ENCODE data around the gene CNTF.
"Not testable (repeated sequence)": the region's sequence is repeated elsewhere in the genome, so short reads cannot be mapped to it uniquely, and the experiment has no call there.

Gene CNTF, protein sequence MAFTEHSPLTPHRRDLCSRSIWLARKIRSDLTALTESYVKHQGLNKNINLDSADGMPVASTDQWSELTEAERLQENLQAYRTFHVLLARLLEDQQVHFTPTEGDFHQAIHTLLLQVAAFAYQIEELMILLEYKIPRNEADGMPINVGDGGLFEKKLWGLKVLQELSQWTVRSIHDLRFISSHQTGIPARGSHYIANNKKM

DNA sequence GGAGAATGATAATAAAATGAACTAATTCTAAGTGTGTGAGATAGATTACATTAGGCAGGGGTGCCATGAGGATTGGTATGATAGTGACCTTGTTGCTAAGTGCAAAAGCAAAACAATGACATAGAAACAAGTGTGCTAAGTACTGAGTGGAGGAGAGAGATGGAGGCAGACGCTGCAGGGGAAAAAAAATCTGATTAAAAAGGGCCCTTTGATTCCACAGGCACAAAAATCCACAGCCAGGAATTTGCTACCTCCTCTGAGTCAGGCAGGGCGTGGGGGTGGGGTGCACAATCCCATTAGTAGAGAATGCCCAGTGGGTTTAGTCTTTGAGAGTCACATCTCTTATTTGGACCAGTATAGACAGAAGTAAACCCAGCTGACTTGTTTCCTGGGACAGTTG lies at the start of gene CNTF:
Gene CNTF, plus strand, starts transcription at position 322 of the 400 bp plus-strand sequence. CDS start 88 bp downstream, outside the sequence.
- no peak for DNase-seq

DNA sequence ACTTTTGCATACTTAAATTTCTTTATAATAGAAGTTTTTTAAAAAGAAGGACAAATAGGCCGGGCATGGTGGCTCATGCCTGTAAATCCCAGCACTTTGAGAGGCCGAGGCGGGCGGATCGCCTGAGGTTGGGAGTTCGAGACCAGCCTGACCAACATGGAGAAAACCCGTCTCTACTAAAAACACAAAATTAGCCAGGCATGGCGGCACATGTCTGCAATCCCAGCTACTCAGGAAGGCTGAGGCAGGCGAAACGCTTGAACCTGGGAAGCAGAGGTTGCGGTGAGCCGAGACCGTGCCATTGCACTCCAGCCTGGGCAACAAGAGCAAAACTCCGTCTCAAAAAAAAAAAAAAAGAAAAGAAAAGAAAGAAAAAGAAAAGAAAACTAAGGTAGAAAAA lies 49.6 kb upstream of the CNTF start:
- not testable (repeated sequence) for DNase-seq

DNA sequence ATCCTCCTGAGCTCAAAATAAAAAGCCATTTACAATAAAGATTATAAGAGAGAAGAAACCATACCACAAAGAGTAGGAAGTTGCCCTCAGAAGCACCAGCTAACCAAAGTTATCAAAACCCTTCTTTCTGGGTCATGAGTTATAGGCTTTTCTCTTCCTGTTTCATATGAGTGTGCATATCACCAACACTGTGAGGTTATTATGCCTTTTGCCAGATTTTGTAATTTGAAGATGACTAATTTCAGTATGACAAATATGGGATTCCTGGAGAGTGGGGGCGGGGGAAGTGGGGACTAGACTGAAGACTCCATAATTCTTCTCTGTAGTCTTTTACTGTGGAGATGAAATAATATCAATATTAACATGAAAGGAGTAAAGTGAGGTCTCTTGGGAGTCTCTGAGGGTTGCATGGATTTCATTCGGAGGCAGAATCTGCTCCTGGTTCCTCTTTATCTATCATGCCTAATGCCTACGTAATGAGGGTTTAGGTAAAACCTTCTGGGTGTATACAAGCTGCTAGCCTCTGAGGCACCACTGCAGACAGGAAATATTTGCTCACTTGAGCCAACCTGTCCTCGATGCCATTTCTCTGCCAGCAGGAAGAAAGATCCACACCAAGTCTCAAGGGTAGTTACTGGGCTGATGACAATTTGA lies 48.9 kb upstream of the CNTF start:
- peak; percentile 74 for DNase-seq

DNA sequence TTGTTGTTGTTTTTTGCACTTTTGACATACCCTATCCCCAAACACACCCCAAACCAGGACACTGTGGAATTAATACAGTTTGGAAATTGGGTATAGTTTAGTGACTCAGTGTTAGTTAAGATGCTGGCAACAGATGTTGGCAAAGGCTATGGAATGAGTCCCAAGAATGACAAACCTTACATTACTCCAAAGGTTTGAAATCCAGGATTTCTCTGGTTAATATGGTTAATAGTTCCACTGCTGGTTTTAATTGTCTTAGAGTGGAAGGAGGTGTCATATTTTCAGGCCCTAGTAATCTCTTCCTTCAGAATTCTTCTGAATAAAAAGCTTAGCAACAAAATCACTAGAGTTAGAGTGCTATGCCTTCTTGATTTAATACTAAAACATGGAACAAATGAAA lies 47.6 kb upstream of the CNTF start:
- no peak for DNase-seq

DNA sequence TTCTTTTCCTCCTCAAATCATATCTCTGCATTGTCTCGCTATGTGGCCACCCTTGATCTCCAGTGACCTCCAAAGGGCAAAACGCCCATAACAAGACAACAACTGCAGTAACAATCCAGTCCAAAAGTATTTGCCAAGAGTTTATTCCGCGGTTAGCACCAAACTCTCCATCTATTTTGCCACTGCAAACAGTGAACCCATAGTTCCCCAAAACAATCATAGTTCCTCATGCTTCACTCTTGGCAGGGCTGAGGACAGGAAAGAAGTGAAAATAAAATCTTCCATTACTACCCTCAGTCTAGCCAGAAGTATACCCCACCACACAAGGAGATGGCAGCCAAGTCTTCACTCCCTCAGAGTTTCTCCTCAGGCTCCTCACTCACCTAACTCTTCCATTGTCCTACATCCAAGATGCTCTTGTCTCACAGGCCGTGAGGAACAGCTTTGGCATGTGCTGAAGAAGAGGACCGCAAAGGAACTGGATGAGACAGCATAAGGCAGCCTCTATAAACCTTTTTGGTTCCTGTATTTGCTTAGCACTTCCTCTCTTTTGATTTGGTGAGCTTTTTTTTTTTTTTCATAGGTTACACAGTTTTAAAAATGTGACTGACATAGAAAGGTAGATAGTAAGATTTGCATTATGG lies 47.0 kb upstream of the CNTF start, which contains the start of gene LPXN:
Gene LPXN, minus strand, starts transcription at position 480 of the 644 bp plus-strand sequence. Its CDS starts 84 bp downstream, at position 396.
- peak; percentile 55 for DNase-seq

DNA sequence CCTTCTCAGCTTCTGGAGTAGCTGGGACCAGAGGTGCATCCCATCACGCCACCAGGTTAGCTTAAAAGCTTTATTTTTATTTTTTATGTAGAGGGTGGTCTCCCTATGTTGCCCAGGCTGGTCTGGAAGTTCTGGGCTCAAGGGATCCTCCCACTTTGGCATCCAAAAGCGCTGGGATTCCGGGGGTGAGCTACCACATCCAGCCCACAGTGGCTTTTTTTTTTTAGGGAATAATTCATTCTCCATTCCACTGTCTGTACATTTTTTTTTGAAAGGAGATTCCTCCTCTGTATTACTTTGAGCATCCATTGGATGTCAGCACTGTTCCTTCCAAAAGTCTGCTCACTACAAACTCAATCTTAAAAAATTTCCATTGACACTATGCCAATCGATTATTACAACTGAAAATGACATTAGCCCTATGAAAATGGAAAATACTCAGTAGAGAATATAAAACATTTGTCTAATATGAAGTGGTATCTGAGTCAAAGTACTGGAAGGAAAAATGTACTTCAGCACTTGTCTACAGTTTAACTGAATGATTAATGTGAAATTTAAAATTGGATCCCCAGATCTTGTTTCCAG lies 45.5 kb upstream of the CNTF start:
- DNase-seq = no peak

DNA sequence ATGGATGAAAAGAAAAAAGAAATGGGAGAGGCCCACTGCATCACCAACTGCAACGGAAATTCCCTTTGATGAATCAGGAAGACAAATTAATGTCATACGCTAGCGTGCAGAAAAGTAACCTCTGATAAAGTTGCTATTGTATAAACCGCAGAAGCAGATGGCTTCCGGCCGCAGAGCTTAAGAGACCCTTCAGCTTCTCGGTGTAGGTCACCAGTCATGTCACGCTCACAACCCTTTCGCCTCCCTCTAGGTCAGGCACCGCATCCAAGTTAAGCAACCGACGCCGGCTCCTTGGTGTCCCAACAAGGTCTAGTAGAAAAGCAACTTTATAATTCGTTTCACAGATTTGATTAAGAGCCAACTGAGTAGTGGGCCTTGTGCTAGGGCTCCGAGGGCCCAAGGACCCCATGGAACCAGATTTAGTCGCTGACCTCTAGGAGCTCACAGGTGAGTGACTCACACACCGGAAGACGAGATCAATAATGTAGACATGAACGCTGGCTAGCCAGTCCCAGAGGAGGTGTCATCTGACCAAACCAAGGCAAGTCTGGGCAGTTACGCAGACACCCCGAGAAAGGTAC lies 44.8 kb upstream of the CNTF start:
- peak; percentile 84 for DNase-seq

DNA sequence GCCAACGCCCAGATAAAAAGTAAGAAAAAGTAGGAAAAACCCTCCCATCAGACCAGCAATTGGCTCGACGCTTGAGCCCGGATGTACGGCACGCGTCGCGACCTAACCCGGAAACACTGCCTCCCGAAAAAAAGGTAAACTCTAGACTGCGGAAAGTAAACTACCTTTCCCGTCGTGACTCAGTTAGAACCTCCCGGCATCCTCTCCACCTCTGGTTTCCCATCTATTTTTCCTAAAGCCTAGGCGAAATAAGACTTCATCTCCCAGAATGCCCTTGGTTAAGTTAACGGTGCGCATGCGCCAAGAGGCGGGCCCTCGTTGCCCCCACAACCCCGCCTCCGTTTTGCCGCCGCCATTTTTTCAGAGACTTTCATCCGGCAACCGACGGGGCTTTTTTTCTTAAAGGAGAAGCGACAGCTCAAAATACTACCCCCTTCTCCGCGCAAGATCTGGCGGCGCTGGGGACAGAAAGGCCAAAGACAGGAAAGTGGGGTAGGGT lies 44.3 kb upstream of the CNTF start:
- DNase-seq = peak; percentile 92

DNA sequence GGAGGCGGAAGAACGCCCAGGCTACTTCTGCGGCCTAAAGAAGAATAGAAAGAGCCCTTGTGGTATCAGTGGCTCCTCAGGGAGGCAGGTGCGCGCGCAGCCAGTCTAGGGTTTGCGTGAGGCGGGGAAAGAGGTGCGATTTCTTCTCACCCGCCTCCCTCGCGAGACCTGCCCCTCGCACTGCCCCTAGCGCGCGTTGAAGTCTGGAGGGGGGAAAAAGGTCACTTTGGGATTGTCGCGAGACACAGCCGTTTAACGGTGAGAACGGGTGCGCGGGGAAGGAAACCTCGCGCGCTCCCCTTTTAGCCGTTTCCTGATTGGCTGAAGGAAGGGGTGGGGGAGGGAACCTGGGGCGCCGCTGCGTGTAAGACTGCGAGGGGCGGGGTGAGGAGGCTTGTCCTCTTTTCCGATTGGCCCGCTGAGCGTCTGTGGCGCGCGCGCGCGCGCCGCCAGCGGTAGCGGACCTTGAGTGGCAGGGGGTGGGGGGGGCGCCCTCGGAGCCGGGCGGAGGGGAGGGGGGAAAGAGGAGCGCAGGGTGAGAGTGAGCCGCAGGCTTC lies 43.8 kb upstream of the CNTF start, which contains the start of gene ZFP91:
Gene ZFP91, plus strand, starts transcription at position 429 of the 557 bp plus-strand sequence. CDS start 219 bp downstream, outside the sequence.
- peak; percentile 96 for DNase-seq

DNA sequence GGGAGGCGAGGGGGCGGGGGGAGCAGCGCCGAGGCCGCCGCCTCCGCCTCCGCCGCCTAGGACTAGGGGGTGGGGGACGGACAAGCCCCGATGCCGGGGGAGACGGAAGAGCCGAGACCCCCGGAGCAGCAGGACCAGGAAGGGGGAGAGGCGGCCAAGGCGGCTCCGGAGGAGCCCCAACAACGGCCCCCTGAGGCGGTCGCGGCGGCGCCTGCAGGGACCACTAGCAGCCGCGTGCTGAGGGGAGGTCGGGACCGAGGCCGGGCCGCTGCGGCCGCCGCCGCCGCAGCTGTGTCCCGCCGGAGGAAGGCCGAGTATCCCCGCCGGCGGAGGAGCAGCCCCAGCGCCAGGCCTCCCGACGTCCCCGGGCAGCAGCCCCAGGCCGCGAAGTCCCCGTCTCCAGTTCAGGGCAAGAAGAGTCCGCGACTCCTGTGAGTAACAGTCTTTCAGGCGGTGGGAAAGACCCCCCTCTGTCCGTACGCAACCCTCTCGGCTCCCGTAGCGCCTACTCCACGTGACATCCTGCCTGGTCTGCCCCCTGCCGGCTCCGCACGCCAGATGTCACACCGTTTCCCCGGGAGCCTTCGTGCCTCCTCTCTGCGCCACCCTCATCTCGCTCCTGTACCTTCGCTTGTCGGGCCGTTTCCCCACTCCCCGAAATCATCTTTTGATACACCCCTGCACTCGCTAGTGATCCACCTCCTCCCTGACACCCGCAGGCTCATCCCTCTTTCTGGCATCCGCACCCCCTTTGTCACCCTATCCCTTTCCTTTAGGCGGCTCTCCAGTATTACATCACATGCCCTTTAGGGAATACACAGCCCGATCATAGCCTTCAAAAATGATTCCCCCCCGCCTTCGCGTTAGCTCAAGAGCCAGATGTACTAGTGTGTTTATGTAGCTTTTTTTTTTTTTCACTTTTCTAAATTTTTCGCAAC lies 43.0 kb upstream of the CNTF start:
- DNase-seq = peak; percentile 94

DNA sequence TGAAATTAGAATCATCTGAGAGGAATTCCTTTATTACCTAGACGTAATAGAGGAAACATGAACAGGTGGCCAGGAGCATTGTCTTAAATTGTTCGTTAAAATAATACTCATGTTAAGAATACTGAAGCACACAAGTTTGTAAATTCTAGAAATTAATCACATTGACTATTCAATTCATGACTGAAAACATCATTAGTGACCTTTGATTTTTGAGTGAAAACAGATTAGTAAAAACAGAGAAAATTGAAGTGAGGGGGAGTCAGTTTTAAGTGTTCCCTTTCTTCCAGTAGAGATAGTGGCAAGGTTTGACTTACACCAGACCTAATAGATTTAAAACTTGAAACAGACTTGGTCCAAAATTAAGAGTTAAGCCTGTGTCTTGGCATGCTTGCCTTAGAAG lies 42.2 kb upstream of the CNTF start:
- no peak for DNase-seq

DNA sequence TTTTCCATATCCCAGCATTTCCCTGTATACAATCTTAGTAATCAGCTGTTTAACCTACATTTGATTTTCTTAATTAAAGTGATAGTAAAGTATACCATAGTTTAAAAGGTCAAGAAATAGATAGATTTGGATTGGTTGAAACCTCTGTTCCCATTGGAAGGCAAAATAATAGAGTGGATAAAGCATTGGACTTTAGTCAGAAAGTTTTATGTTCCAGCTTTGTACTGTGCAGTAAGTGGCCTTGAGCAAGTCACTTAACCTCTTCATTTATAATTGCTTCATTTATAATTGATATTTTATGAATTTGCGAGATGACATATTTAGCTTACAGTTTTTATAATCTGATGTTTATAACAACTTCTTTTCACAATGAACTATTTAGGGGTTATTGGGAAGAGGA lies 40.0 kb upstream of the CNTF start:
- DNase-seq = no peak

DNA sequence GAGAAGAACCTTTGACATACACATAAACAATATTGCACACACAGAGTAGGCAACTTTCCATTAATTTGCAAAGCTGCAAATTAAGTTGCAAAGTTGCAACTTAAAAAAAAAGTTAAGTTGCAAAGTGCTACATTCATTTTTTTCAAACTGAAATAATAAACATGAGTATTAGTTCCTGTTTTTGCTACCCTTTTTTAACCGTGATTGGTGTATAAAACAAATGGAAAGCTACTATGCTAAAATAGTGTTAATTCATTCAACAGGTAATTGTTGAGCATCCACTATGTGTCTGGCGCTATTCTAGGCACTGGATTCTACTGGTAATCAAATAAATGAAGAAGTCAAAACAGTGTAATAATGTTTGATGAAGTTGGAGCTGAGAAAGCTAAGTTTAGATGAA lies 35.5 kb upstream of the CNTF start:
- no peak for DNase-seq

DNA sequence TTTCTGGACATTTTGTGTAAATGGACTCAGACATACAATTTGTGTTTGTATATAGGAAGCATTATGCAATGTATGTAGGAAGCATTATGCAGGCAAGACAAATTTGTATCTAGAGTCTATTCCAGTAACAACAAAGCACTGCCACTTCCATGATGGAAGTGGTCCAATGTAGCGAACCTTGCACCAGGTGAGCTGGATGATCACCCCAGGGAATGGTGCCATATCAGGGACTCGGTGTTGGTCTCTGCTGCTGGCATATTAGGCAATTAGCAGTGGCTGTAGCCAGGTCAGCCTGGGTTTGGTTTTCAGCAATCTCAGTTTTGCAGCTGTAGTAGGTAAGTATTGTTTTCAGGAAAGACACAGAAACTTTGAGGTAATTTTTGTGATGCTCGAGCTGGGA lies 30.8 kb upstream of the CNTF start:
- DNase-seq = no peak

DNA sequence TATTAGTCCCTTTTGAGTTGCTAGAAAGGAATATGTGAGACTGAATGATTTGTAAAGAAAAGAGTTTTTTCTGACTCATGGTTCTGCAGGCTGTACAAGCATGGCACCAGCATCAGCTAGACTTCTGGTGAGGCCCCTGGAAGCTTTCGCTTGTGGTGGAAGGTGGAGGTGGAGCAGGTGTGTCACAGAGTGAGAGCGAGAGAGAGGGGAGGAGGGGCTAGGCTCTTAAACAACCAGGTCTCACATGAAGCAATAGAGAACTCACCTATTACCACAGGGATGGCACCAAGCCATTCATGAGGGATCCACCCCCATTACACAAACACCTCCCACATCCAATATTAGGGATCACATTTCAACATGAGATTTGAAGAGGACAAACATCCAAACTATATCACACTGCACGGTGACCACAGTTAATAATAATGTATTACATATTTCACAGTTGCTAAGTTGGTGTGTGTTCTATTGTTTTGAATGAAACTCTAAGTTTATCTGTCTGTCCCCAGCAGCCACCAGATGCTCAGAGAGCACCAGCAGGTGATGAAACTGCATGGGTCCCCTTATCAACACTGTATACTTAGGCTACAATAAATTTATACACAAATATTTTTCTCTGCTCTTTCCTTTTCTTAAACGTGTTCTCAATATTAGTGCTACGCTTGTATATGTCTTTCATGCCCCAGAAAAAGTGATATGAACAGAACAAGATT lies 29.5 kb upstream of the CNTF start:
- DNase-seq = peak; percentile 61

DNA sequence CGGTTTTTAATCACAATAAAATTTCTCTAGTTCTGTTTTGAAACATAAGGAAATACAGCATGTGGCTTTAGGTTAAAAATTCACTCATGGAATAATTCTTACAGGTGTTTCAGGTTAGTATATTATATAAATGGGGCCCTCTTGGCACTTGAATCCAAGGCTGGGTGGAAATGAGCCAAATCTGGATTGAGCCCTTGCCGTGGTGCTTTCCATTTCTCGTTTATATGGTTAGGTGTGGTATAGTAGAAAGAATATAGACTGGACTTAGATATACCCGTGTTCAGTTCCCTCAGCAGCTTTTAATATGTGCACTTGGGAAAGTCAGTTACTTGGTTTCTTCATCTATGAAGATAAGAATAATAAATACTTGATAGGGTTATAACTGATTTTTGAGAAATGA lies 27.6 kb upstream of the CNTF start:
- no peak for DNase-seq

DNA sequence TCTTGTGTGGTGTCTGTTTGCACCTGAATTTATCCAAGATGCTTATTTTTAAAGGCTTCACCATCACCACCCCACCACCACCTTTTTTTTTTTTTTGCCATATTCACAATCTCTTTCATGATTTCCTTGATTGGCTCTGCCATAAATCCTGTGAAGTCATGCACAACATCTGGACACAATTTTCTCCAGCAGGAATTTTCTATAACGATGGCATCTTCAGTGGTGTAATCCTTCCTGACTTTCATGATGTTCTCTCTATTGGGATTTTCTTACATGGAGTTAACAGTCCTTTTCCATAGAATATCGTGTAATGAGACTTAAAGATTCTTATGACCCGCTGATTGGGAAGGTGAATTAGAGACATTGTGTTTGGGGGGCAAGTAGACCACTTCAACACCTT lies 25.8 kb upstream of the CNTF start:
- DNase-seq = no peak

DNA sequence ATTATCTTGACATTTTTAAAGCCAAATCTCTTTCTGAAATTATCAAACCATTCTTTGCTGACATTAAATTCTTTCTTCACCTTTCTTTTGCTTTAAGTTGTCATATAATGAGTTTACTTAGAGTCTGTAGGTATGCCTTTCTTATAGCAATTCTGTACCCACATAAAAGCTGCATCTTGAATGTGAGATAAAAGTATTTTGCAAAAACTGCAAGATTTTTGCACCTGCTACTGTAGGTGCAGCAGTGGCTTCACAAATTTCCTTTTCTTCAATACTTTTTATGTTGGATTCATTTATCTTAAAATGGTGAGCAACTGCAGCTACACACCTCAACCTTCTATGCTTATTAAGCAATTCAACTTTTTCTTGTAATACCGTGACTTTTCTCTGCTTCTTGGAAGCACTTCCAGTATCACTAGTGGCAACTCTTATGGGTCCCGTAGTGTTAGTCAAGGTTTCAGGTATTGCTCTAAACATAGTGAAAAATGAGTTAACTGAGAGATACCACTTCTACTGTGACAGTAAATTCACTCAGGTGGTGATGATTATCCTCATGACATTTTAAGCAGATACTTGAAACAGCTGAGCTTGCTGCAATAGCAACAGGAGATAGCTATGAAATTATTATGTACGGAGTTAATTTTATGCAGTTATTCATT lies 24.9 kb upstream of the CNTF start:
- DNase-seq = no peak

DNA sequence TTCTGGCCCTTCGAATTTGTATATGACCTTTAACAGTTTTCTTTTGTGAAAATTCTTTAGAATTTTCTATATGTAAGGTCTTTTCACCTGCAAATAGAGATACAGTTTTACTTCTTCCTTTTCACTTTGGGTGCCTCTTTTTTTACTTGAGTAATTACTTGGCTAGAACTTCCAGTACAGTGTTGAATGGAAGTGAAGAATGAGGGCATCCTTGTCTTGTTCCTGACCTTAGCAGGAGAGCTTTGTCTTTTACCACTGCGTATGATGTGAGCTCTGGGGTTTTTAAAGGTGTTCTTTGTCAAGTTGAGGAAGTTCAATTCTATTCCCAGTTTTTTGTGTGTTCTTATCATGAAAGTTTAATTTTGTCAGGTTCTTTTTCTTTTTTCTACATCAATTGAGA lies 22.0 kb upstream of the CNTF start:
- no peak for DNase-seq

DNA sequence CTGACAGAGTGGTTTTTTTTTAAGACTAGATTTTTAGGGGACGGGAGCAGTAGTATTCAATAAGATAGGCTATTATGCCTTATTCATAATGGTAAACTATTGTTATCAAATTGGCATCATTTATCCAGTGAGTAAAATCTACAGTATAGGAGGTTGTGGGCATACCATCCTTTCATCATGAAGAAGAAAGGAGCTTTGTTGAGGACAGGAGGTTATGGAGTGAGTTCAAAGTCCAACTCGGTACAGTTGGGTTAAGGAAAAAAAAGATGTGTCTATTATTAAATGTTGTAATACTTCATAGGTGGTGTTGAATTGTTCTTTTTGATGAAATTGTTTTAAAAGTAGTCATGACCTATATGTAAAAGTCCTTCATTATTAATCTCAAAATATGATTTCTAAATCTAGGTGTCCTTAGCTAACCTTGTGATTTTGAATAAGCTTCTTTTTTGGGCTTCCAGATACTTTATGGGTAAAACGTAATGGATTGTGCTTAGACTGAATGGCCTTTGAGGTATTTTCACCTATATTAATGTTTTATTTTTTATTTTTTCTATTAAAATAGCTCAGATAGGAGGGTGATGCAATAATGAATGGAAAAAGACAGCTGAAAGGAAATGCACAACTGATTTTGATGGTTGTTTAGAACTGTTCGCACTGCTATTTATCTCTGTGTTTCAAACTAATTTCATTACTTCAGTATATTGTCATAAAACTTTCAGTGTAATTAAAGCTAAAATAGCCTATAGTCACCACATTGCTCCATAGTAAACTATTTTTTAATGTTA lies 15.3 kb upstream of the CNTF start:
- DNase-seq = no peak

Data from activated naive CD4-positive, alpha-beta T cell treated with Interleukin-2 at 50 U/mL for 16 hours (primary cell).